H9 (cell line): ENCODE results near the gene DLGAP4. TPM values are rescaled to one million over a fixed set of nuclear protein-coding genes. Genes with fewer than 3 reads are reported as not detected.

Experiments used
- DNase-seq: peaks from one replicate; pipeline ENCODE4 v3.0.0-alpha.2; 2017
- H2AFZ ChIP-seq: one replicate; pipeline ENCODE4 v1.6.1; 2013; ENCODE audit warnings: mild to moderate bottlenecking, low read length, control low read depth, moderate library complexity
- H2AK5ac ChIP-seq: 2 replicates; pipeline ENCODE4 v1.6.1; 2013; ENCODE audit warnings: low read length, control low read depth, mixed read lengths; ENCODE audit not compliant: insufficient read length
- H2BK120ac ChIP-seq: one replicate; pipeline ENCODE4 v1.6.1; 2013; ENCODE audit warnings: low read depth, mild to moderate bottlenecking, low read length, control low read depth, inconsistent platforms; ENCODE audit not compliant: poor library complexity, severe bottlenecking
- H2BK12ac ChIP-seq: 2 replicates; pipeline ENCODE4 v1.6.1; 2013; ENCODE audit warnings: low read length, control low read depth, mixed read lengths, low read depth; ENCODE audit not compliant: insufficient read length
- H2BK15ac ChIP-seq: 2 replicates; pipeline ENCODE4 v1.6.1; 2013; ENCODE audit warnings: low read depth, low read length, control low read depth
- H2BK20ac ChIP-seq: one replicate; pipeline ENCODE4 v1.6.1; 2013; ENCODE audit warnings: low read depth, mild to moderate bottlenecking, low read length, control low read depth, inconsistent platforms; ENCODE audit not compliant: poor library complexity, severe bottlenecking
- H2BK5ac ChIP-seq: 2 replicates; pipeline ENCODE4 v1.6.1; 2013; ENCODE audit warnings: low read length, control low read depth, mixed read lengths; ENCODE audit not compliant: insufficient read length
- H3K14ac ChIP-seq: 2 replicates; pipeline ENCODE4 v1.6.1; 2013; ENCODE audit warnings: low read length, control low read depth; ENCODE audit not compliant: insufficient read depth
- H3K18ac ChIP-seq: 2 replicates; pipeline ENCODE4 v1.6.1; 2013; ENCODE audit warnings: low read depth, mild to moderate bottlenecking, mixed read lengths, low read length, control low read depth; ENCODE audit not compliant: insufficient read length
- H3K23ac ChIP-seq: 2 replicates; pipeline ENCODE4 v1.6.1; 2013; ENCODE audit warnings: low read length, control low read depth, mixed read lengths, low read depth; ENCODE audit not compliant: insufficient read length
- H3K23me2 ChIP-seq: 2 replicates; pipeline ENCODE4 v1.6.1; 2013; ENCODE audit warnings: low read depth, mild to moderate bottlenecking, mixed read lengths, low read length, control low read depth; ENCODE audit not compliant: insufficient read length, poor library complexity, severe bottlenecking
- H3K27ac ChIP-seq: 2 replicates; pipeline ENCODE4 v1.5.1; 2013; ENCODE audit warnings: low read length, control low read depth, mixed read lengths, low read depth; ENCODE audit not compliant: insufficient read length
- H3K27me3 ChIP-seq: 2 replicates; pipeline ENCODE4 v1.6.1; 2013; ENCODE audit warnings: low read length, control low read depth, inconsistent platforms; ENCODE audit not compliant: insufficient read depth
- H3K4ac ChIP-seq: 2 replicates; pipeline ENCODE4 v1.6.1; 2013; ENCODE audit warnings: low read depth, mild to moderate bottlenecking, control low read depth, inconsistent platforms, low read length, moderate library complexity
- H3K4me1 ChIP-seq: 2 replicates; pipeline ENCODE4 v1.6.1; 2013; ENCODE audit warnings: low read length, control low read depth, inconsistent platforms; ENCODE audit not compliant: insufficient read depth
- H3K4me2 ChIP-seq: 2 replicates; pipeline ENCODE4 v1.6.1; 2013; ENCODE audit warnings: low read length, control low read depth, mixed read lengths; ENCODE audit not compliant: insufficient read length, insufficient read depth
- H3K56ac ChIP-seq: 2 replicates; pipeline ENCODE4 v1.6.1; 2013; ENCODE audit warnings: low read depth, mild to moderate bottlenecking, mixed read lengths, low read length, control low read depth; ENCODE audit not compliant: insufficient read length
- H3K79me1 ChIP-seq: 2 replicates; pipeline ENCODE4 v1.6.1; 2013; ENCODE audit warnings: low read depth, mild to moderate bottlenecking, moderate library complexity, low read length, control low read depth, inconsistent platforms; ENCODE audit not compliant: insufficient read depth, poor library complexity, severe bottlenecking
- H3K79me2 ChIP-seq: 2 replicates; pipeline ENCODE4 v1.6.1; 2013; ENCODE audit warnings: low read length, control low read depth, inconsistent platforms; ENCODE audit not compliant: insufficient read depth
- H3K9ac ChIP-seq: 2 replicates; pipeline ENCODE4 v1.6.1; 2013; ENCODE audit warnings: low read length, control low read depth, mixed read lengths; ENCODE audit not compliant: insufficient read length; ENCODE audit errors: extremely low read depth
- H3K9me3 ChIP-seq: one replicate; pipeline ENCODE4 v1.6.1; 2013; ENCODE audit warnings: low read depth, low read length, inconsistent platforms; ENCODE audit not compliant: control insufficient read depth
- H3T11ph ChIP-seq: one replicate; pipeline ENCODE4 v1.6.1; 2013; ENCODE audit warnings: mild to moderate bottlenecking, low read length, control low read depth, inconsistent platforms
- H4K20me1 ChIP-seq: one replicate; pipeline ENCODE4 v1.6.1; 2013; ENCODE audit not compliant: control insufficient read depth, insufficient read length, insufficient read depth
- H4K5ac ChIP-seq: 2 replicates; pipeline ENCODE4 v1.6.1; 2013; ENCODE audit warnings: low read depth, mild to moderate bottlenecking, mixed read lengths, low read length, control low read depth; ENCODE audit not compliant: insufficient read length
- H4K8ac ChIP-seq: replicated peaks from 2 replicates; pipeline ENCODE4 v1.6.1; 2013; ENCODE audit warnings: low read length, control low read depth, mixed read lengths, low read depth; ENCODE audit not compliant: insufficient read length
- H4K91ac ChIP-seq: 2 replicates; pipeline ENCODE4 v1.6.1; 2013; ENCODE audit warnings: low read depth, mild to moderate bottlenecking, moderate library complexity, mixed read lengths, low read length, control low read depth; ENCODE audit not compliant: insufficient read length
- H3K27ac Mint-ChIP-seq, 3 experiments: 2 replicates in 2 of 3; 3 replicates in 1 of 3; pipeline ENCODE4 v1.8.0; 2020 to 2021; ENCODE audit warnings: mixed read lengths in 3 of 3, mild to moderate bottlenecking in 1 of 3, moderate library complexity in 1 of 3
- H3K27me3 Mint-ChIP-seq: 2 replicates; pipeline ENCODE4 v1.8.0; 2021; ENCODE audit warnings: low read depth, mild to moderate bottlenecking, moderate library complexity, mixed read lengths
- H3K36me3 Mint-ChIP-seq, 3 experiments: 2 replicates in 2 of 3; 3 replicates in 1 of 3; pipeline ENCODE4 v1.8.0; 2020 to 2021; ENCODE audit warnings: low read depth in 3 of 3, mixed read lengths in 3 of 3; ENCODE audit not compliant: insufficient read depth in 1 of 3
- H3K4me1 Mint-ChIP-seq, 2 experiments: 2 replicates each; pipeline ENCODE4 v1.8.0; 2020; ENCODE audit warnings: mixed read lengths in 2 of 2
- H3K4me3 Mint-ChIP-seq, 2 experiments: 2 replicates in 1 of 2; 3 replicates in 1 of 2; pipeline ENCODE4 v1.8.0; 2020 to 2021; ENCODE audit warnings: mild to moderate bottlenecking in 2 of 2, mixed read lengths in 2 of 2, moderate library complexity in 1 of 2
- H3K9me3 Mint-ChIP-seq, 2 experiments: 2 replicates in 1 of 2; 3 replicates in 1 of 2; pipeline ENCODE4 v1.8.0; 2020; ENCODE audit warnings: mild to moderate bottlenecking in 2 of 2, mixed read lengths in 2 of 2, moderate library complexity in 1 of 2
- whole genome bisulfite sequencing: extraction: QIAGEN DNeasy Blood & Tissue Kit; methylation state at CpG from one replicate; pipeline ENCODE4 v1.1.7; 2013; ENCODE audit warnings: missing lambda C conversion rate, low lambda C conversion rate, mixed read lengths; ENCODE audit not compliant: insufficient read length; ENCODE audit errors: extremely low coverage; 5-methylcytosine and 5-hydroxymethylcytosine counted together
- total RNA-seq: library from RNA; stranded (reverse); gene quantifications from 2 replicates; pipeline ENCODE4 v1.2.1, GENCODE V29; 2021
- TF ChIP-seq, protein P1 (sequence below): fragments of 200-600 bp; sonication (generic); conservative IDR thresholded peaks from 3 replicates; pipeline ENCODE4 v1.8.0; 2021; ENCODE audit warnings: antibody characterized with exemption, mild to moderate bottlenecking

DLGAP4 gene
- total RNA-seq, 1 experiment from 2014 or later, result 48.0 TPM

DNA sequence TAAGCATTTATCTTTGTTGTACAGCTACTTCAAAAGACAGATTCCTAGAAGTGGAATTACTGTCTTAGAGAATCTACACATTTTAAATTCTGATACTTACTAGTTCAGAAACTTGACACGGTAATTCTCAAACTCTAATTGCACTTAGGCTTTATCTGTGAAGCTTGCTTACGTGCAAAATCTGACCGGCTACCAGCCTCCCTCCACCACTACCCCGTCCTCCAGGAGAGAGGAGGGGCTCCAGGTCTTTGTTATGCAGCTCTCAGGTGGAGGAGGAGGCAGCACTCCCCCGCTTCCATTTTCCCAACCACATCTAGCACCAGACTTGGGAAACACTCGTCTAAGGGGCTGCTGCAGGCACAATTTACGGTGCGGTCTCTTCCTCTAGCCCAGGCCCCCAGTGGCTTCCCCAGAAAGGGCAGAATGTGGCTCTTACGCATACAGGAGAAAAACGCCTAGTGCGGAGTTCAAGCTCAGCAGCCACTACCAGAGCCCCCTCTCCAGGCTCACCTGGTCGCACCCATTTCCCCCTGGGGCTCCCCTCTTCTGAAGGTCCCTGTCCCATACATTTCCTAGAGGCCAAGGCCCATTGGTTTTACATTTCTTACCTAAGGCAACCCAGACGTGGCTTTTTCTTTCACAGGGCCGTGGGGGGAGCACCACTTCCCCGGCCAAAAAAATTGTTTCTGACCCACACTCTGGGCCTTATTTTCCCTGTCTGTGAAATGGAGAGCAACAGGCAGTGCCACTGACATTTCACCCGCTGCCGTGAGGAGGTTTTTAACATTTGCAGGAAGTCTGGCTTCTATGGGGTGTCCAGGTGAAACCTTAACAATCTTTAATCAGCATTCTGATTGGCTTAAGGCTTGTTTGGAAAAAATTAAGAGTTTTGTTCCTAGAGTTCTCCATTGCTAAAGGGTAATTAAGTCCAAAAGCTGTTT lies 265.7 kb downstream of the DLGAP4 start:
- Histone ChIP-seq H3T11ph (no peak overlapping the region), H2BK15ac (no peak overlapping the region), H2BK12ac (peak overlapping the region; percentile 56), H4K5ac (no peak overlapping the region), H2AFZ (no peak overlapping the region), H3K14ac (peak overlapping the region; percentile 66; the same call in 1 of the 2 replicates), H3K18ac (peak overlapping the region; percentile 37), H2BK20ac (no peak overlapping the region), H3K4me1 (peaks cover 8% of the 10 kb centered on the region), H3K79me2 (peaks cover 6% of the 10 kb centered on the region; the same call in 1 of the 2 replicates), H3K4me2 (peak overlapping the region; percentile 52), H3K27ac (peak overlapping the region; percentile 10), H2BK5ac (no peak overlapping the region), H3K27me3 (no peaks in the 10 kb centered on the region), H2BK120ac (no peak overlapping the region), H2AK5ac (no peak overlapping the region), H3K56ac (no peak overlapping the region), H4K20me1 (no peaks in the 10 kb centered on the region), H3K23me2 (peaks cover 30% of the 10 kb centered on the region), H3K4ac (no peak overlapping the region; the same call in 1 of the 2 replicates), H3K23ac (no peak overlapping the region), H3K79me1 (no peaks in the 10 kb centered on the region), H4K91ac (peak overlapping the region; percentile 37), H3K9me3 (no peaks in the 10 kb centered on the region), H4K8ac (no peak overlapping the region), H3K9ac (peak overlapping the region; percentile 63)
- peak; percentile 91 for DNase-seq
- peak overlapping the region; percentile 76 to 77 for H3K4me3 Mint-ChIP-seq
- no peaks in the 10 kb centered on the region for H3K27me3 Mint-ChIP-seq
- WGBS, result no CpG with 5 or more reads among the region's 17 CpGs
- H3K9me3 Mint-ChIP-seq, result no peaks in the 10 kb centered on the region; a peak in 1 of 5 replicates
- peaks cover 56% of the 10 kb centered on the region in 2 experiments for H3K4me1 Mint-ChIP-seq
- TF ChIP-seq, protein P1, sequence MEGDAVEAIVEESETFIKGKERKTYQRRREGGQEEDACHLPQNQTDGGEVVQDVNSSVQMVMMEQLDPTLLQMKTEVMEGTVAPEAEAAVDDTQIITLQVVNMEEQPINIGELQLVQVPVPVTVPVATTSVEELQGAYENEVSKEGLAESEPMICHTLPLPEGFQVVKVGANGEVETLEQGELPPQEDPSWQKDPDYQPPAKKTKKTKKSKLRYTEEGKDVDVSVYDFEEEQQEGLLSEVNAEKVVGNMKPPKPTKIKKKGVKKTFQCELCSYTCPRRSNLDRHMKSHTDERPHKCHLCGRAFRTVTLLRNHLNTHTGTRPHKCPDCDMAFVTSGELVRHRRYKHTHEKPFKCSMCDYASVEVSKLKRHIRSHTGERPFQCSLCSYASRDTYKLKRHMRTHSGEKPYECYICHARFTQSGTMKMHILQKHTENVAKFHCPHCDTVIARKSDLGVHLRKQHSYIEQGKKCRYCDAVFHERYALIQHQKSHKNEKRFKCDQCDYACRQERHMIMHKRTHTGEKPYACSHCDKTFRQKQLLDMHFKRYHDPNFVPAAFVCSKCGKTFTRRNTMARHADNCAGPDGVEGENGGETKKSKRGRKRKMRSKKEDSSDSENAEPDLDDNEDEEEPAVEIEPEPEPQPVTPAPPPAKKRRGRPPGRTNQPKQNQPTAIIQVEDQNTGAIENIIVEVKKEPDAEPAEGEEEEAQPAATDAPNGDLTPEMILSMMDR, result peak; percentile 22; the same call in 1 of the 3 replicates
- H3K36me3 Mint-ChIP-seq, result peaks cover 1 to 15% (median 11%) of the 10 kb centered on the region in 3 experiments; a peak in 6 of 7 replicates
- peak overlapping the region; percentile 98 to 99 (median 99) for H3K27ac Mint-ChIP-seq
